AG10803 (cell line): ENCODE measurements around the gene CDK19.
"Not testable (repeated sequence)": the region's sequence is repeated elsewhere in the genome, so short reads cannot be mapped to it uniquely, and the experiment has no call there.

ENCODE experiments used
- DNase-seq: peaks from one replicate; pipeline ENCODE4 v3.0.0; 2010; ENCODE audit warnings: low read depth
- H3K4me3 ChIP-seq: 2 replicates; pipeline ENCODE4 v1.5.1; 2011; ENCODE audit warnings: mild to moderate bottlenecking, low read length, control low read depth
- TF ChIP-seq, protein P1 (sequence below): conservative IDR thresholded peaks from 2 replicates; pipeline ENCODE4 v1.5.1; 2011; ENCODE audit warnings: mild to moderate bottlenecking, low read length, control low read depth, inconsistent platforms

CDK19 gene

GRCh38 chr6:110590821-110591351, 224.4 kb downstream of the CDK19 start:
- no peak overlapping the region for H3K4me3 ChIP-seq
- TF ChIP-seq, protein P1, sequence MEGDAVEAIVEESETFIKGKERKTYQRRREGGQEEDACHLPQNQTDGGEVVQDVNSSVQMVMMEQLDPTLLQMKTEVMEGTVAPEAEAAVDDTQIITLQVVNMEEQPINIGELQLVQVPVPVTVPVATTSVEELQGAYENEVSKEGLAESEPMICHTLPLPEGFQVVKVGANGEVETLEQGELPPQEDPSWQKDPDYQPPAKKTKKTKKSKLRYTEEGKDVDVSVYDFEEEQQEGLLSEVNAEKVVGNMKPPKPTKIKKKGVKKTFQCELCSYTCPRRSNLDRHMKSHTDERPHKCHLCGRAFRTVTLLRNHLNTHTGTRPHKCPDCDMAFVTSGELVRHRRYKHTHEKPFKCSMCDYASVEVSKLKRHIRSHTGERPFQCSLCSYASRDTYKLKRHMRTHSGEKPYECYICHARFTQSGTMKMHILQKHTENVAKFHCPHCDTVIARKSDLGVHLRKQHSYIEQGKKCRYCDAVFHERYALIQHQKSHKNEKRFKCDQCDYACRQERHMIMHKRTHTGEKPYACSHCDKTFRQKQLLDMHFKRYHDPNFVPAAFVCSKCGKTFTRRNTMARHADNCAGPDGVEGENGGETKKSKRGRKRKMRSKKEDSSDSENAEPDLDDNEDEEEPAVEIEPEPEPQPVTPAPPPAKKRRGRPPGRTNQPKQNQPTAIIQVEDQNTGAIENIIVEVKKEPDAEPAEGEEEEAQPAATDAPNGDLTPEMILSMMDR: no peak
- DNase-seq: peak; percentile 22

DNA sequence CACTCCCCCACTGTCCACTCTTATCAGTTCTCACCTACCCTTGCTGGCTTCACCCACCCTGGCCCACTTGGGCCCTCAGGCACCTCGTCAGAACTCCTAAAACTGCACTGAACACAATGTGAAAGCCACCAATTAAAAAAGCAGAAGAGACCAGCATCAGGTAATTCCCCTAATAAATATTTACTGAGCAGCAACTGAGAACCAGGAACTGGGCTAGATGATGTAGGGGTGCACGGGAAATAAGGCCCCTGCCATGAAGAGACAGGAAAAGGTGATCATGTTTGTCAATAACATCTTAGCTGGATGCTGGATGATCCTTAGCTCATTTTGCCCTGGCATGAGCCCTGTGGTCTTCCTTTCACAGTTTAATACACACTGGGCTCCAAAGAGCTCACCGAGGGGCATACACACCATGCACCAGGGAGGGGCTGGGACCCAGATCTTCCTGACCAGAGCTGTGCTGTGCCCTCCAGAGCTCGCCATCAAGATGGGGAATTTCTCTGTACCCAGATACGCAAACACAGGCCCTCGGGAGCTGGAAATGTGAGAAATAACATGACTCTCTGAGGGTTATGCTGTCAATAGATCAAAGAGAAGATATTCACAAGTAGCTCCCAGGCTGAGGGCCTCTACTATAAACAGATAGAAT, 225.3 kb downstream of the CDK19 start:
- TF ChIP-seq, protein P1: no peak
- DNase-seq: no peak
- no peak overlapping the region for H3K4me3 ChIP-seq

- no peak for DNase-seq
- no peak overlapping the region for H3K4me3 ChIP-seq
- TF ChIP-seq, protein P1: no peak
Observed at GRCh38 chr6:110587328-110587727, 227.9 kb downstream of the CDK19 start.

- TF ChIP-seq, protein P1: no peak
- no peak for DNase-seq
- no peak overlapping the region for H3K4me3 ChIP-seq
Observed at GRCh38 chr6:110581679-110582078, 233.6 kb downstream of the CDK19 start.

- not testable (repeated sequence) for DNase-seq, H3K4me3 ChIP-seq
Observed at GRCh38 chr6:110577596-110578167, 237.6 kb downstream of the CDK19 start.

- DNase-seq: no peak
- TF ChIP-seq, protein P1: no peak
Observed at GRCh38 chr6:110575925-110576463, 239.3 kb downstream of the CDK19 start.

DNA sequence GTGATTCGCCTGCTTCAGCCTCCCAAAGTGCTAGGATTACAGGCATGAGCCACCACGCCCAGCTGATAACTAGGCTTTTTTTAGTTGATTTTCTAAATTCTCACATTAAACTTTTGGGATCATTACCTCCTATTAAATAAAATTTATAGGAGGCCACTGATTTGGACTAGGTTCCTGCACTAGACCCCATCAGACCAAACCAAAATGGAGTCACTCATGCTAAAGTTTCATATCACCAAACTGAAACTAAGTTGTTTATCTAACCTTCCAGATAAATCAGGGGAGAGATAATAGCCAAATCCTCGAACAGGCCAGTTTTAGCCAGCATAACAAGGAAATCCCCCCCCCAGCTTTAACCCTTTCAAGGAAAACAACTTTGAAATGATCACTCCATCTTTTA, 240.5 kb downstream of the CDK19 start:
- TF ChIP-seq, protein P1: no peak
- H3K4me3 ChIP-seq: no peak overlapping the region
- DNase-seq: no peak

More at GRCh38 chr6:110575925-110576463, 239.3 kb downstream of the CDK19 start:
- H3K4me3 ChIP-seq: no peak overlapping the region
